Type B pancreatic cell (in vitro differentiated cells): ENCODE data around the gene RBMS3. TPM values are rescaled to one million over a fixed set of nuclear protein-coding genes. Genes with fewer than 3 reads are reported as not detected.
"Not testable (repeated sequence)": the region's sequence is repeated elsewhere in the genome, so short reads cannot be mapped to it uniquely, and the experiment has no call there.

ENCODE experiments used
- DNase-seq: peaks from one replicate; pipeline ENCODE4 v3.0.0; 2021; ENCODE audit warnings: mixed read lengths; ENCODE audit not compliant: unreplicated experiment; ENCODE audit errors: extremely low spot score
- H3K27ac Mint-ChIP-seq: 2 replicates; pipeline ENCODE4 v1.8.0; 2021; ENCODE audit warnings: mild to moderate bottlenecking, mixed read lengths
- H3K27me3 Mint-ChIP-seq: 2 replicates; pipeline ENCODE4 v1.8.0; 2021; ENCODE audit warnings: mixed read lengths
- H3K36me3 Mint-ChIP-seq: 2 replicates; pipeline ENCODE4 v1.8.0; 2021; ENCODE audit warnings: mixed read lengths
- H3K4me1 Mint-ChIP-seq: one replicate; pipeline ENCODE4 v1.8.0; 2021; ENCODE audit warnings: mixed read lengths; ENCODE audit not compliant: unreplicated experiment
- H3K4me3 Mint-ChIP-seq: 2 replicates; pipeline ENCODE4 v1.8.0; 2021; ENCODE audit warnings: mild to moderate bottlenecking, mixed read lengths
- H3K9me3 Mint-ChIP-seq: 2 replicates; pipeline ENCODE4 v1.8.0; 2021; ENCODE audit warnings: mixed read lengths
- CTCF ChIP-seq: fragments of 200-600 bp; sonication (generic); conservative IDR thresholded peaks from 2 replicates; pipeline ENCODE4 v1.5.0; 2021; ENCODE audit warnings: antibody characterized with exemption, mild to moderate bottlenecking
- total RNA-seq: library from RNA; stranded (reverse); gene quantifications from 2 replicates; pipeline ENCODE4 v1.2.1, GENCODE V29; 2021; ENCODE audit warnings: low replicate concordance

The RBMS3 gene
- total RNA-seq, 1 donor from 2014 or later = 36.6 TPM

DNA sequence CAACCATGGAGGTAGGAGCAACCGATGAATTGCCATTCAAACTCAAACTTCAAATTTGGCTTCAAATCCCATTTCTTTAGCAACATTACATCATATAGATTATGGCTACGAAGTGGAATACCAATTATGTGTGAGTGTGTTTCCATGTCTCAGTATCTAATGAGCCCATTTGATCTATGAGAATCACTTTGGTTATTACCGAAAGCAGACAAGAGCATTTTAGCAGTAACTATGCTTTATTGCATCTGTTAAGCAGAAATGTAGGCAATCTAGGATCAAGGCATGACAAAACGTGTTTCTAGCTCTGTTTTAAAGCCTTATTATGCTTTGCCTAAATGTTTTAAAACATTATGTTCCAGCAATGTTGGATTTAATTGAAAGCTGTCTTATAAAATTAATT, 743.6 kb downstream of the RBMS3 start:
- Mint-ChIP-seq H3K4me3 (no peak overlapping the region), H3K27ac (no peak overlapping the region)

DNA sequence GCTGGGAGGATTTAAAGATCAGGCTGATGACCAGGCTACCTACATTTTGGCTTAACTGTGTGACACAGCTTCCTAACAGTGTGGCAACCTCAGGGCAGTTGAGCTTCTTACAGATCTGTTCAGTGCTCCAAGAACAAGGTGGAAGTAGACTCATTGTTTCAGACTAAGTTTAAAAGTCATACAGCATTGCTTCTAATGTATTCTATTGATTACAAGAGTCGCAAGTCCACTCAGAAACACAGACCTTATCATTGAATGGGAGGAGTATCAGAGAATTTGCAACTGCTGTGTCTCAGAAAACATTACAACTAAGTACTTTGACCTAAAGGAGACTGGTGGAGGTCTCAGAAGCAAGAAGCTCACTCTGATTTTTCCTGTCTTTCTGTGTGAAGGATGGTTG, 746.0 kb downstream of the RBMS3 start:
- no peak overlapping the region for H3K4me3 Mint-ChIP-seq
- no peaks in the 10 kb centered on the region for H3K27me3 Mint-ChIP-seq
- TF ChIP-seq CTCF = no peak
- H3K36me3 Mint-ChIP-seq = no peaks in the 10 kb centered on the region
- no peak for DNase-seq
- no peak overlapping the region for H3K27ac Mint-ChIP-seq
- no peaks in the 10 kb centered on the region for H3K9me3 Mint-ChIP-seq
- H3K4me1 Mint-ChIP-seq = no peaks in the 10 kb centered on the region

More for the DNA sequence above, 743.6 kb downstream of the RBMS3 start:
- no peak for TF ChIP-seq CTCF
- no peak for DNase-seq
- no peaks in the 10 kb centered on the region for H3K27me3 Mint-ChIP-seq
- no peaks in the 10 kb centered on the region for H3K4me1 Mint-ChIP-seq
- no peaks in the 10 kb centered on the region for H3K9me3 Mint-ChIP-seq
- no peaks in the 10 kb centered on the region for H3K36me3 Mint-ChIP-seq

GRCh38 chr3:30034246-30034991, 753.5 kb downstream of the RBMS3 start:
- no peak for TF ChIP-seq CTCF
- DNase-seq = no peak
- no peaks in the 10 kb centered on the region for H3K36me3 Mint-ChIP-seq
- peaks cover 2% of the 10 kb centered on the region for H3K9me3 Mint-ChIP-seq
- H3K27ac Mint-ChIP-seq = no peak overlapping the region
- no peaks in the 10 kb centered on the region for H3K4me1 Mint-ChIP-seq
- no peaks in the 10 kb centered on the region for H3K27me3 Mint-ChIP-seq
- H3K4me3 Mint-ChIP-seq = no peak overlapping the region

GRCh38 chr3:30035935-30036567, 755.2 kb downstream of the RBMS3 start:
- DNase-seq = no peak
- Mint-ChIP-seq H3K4me3 (no peak overlapping the region), H3K27ac (no peak overlapping the region), H3K9me3 (peaks cover 4% of the 10 kb centered on the region), H3K4me1 (no peaks in the 10 kb centered on the region), H3K27me3 (no peaks in the 10 kb centered on the region), H3K36me3 (no peaks in the 10 kb centered on the region)
- TF ChIP-seq CTCF = no peak

DNA sequence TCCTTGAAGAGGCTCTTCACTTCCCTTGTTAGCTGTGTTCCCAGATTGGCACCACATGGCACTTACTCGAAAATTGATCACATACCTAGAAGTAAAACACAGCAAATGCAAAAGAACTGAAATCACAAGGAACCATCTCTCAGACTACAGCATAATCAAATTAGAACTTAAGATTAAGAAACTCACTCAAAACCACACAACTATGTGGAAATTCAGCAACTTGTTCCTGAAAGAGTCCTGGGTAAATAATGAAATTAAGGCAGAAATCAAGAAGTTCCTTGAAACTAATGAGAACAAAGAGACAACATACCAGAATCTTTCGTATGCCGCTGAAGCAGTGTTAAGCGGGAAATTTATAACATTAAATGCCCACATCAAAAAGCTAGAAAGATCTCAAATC, 759.3 kb downstream of the RBMS3 start:
- Mint-ChIP-seq H3K36me3 (no peaks in the 10 kb centered on the region), H3K9me3 (peaks cover 4% of the 10 kb centered on the region), H3K27me3 (no peaks in the 10 kb centered on the region), H3K4me3 (no peak overlapping the region), H3K27ac (no peak overlapping the region), H3K4me1 (peaks cover 12% of the 10 kb centered on the region)
- TF ChIP-seq CTCF = no peak
- DNase-seq = no peak

DNA sequence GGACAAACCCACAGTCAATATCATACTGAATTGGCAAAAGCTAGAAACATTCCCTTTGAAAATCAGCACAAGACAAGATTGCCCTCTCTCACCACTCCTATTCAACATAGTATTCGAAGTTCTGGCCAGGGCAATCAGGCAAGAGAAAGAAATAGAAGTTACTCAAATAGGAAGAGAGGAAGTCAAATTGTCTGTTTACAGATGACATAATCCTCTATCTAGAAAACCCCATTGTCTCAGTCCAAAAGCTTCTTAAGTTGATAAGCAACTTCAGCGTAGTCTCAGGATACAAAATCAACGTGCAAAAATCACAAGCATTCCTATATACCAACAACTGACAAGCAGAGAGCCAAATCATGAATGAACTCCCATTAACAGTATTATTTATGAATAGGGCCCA, 760.6 kb downstream of the RBMS3 start:
- not testable (repeated sequence) for H3K27ac Mint-ChIP-seq, H3K9me3 Mint-ChIP-seq, DNase-seq, H3K4me3 Mint-ChIP-seq, H3K36me3 Mint-ChIP-seq, H3K27me3 Mint-ChIP-seq
- H3K4me1 Mint-ChIP-seq = peaks cover 12% of the 10 kb centered on the region
